T47D (cell line): ENCODE data around the gene SPAAR.
"Not testable (repeated sequence)": the region's sequence is repeated elsewhere in the genome, so short reads cannot be mapped to it uniquely, and the experiment has no call there.

Experiments
- DNase-seq, 2 experiments: peaks; one replicate each; pipeline versions ENCODE4 v3.0.0 to v3.0.0-alpha.2; 2011 to 2012; ENCODE audit warnings: low read depth in 1 of 2, low spot score in 1 of 2
- JUND ChIP-seq: IDR thresholded peaks from 2 replicates; pipeline ENCODE4 v1.6.1; 2012; ENCODE audit warnings: low read depth
- in situ Hi-C: cut with HindIII; loops from 2 replicates; pipeline ENCODE4 v1.10.0; 2016; ENCODE audit warnings: low sequenced_read_pairs, low pct_unique_long_range_greater_than_20kb

The SPAAR gene

DNA sequence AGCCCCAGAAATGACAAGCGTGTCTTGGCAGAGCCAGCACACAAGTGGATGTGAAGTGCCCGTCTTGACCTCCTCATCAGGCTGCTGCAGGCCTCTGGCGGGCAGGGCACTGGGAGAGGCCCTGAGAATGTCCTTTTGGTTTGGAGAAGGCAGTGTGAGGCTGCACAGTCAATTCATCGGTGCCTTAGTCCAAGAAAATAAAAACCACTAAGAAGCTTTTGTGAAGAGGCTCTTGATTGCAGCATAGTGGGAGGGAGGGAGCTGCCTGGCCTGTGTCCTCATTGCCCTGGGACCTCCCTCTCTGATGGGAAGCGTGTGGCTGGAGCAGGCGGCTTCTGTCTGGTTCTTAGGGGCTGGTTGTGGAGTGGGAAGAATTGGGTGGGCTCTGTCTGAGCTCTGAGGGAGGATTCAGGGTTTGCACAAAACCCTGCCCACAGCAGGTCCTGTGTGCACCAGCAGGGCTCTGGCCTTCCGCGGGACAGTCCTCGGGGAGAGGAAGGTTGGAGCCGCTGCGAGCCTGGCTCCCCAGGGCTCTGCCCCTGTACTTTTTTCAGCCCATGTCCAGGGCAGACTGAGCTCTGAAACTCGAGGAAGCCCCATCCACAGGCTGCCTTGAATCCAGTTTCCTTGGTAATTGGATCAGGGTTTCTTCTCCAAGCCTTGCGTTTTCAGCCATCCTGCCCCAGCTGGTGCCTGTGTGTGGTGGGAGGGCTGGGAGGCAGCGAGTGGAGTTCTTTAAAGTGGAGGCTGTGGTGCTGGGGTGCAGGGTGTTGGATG is 2.2 kb upstream of the SPAAR start:
- DNase-seq: no peak
- no peak for TF ChIP-seq JUND
- in situ Hi-C loops: no loop called here

- DNase-seq: no peak
- in situ Hi-C loops: no loop called here
- no peak for TF ChIP-seq JUND
These were observed 1.4 kb upstream of the SPAAR start for GRCh38 chr9:35907711-35908503.

DNA sequence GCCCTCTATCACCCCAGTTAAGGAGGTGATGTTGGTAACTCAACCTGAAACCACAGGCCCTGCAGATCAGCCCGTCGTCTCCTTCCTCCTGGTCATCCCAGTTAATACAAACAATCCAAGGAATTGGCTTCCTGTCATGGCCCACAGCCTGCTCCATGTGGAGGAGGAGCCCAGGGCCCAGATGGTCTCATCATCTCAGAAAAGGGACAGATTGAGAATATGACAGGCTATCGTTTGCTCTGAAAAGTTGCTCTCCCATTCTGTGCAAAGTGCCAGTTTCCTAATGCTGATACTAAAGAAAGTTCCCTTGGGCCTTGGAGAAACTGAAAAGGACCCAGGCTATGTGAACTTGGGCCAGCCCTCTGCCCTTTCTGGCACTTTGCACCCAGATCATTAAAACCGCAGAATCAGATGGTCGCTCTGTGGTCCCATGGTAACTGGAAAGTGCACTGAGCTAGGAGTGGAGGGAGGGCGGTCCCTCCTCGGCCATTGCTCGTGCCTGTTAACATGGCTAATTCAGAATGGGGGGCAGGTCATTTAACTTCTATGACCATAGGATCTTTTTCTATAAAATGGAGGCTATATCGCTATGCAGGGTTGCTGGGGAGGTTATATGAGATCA is 675 bp upstream of the SPAAR start:
- TF ChIP-seq JUND: no peak
- in situ Hi-C loops: no loop called here
- no peak for DNase-seq

DNA sequence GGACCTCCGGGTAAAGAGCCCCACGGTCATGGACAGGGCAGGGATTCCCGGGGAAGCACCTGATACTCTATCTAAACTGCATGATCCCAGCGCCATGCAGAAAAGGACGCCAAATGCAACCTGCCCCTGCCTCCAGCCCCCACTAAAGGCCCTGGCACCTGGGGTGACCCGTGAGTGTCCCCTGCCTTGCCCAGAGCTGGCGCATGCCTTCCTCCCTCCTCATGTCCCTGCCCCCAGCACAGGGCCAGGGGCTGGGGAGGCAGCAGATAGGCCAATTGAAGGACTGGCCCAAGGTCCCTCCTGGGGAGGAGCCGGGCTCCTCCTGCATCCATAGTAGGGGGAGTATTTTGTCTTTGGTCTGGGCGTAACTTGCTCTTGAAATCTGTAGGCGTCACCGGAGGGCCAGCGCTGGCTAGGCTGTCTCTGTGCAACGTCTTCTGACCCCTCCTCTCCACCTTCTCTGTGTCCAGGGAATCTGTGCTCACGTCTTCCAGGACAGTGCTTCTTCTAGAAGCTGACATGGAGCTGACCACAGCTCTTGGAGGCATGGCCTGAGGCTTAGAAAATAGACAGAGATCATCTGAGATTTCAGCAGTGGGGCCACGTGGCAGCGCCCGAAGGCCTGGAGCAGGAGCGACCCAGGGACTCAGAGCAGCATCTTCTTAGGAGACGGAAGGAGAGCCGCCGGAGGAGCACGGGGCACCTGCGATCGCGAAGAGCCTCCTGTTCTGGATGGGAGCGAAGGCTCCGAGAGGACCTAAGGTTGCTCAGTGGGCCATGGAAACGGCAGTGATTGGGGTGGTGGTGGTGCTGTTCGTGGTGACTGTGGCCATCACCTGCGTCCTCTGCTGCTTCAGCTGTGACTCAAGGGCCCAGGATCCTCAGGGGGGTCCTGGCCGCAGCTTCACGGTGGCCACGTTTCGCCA is 660 bp downstream of the SPAAR start:
- no peak for TF ChIP-seq JUND
- in situ Hi-C loops: no loop called here
- DNase-seq: no peak

DNA sequence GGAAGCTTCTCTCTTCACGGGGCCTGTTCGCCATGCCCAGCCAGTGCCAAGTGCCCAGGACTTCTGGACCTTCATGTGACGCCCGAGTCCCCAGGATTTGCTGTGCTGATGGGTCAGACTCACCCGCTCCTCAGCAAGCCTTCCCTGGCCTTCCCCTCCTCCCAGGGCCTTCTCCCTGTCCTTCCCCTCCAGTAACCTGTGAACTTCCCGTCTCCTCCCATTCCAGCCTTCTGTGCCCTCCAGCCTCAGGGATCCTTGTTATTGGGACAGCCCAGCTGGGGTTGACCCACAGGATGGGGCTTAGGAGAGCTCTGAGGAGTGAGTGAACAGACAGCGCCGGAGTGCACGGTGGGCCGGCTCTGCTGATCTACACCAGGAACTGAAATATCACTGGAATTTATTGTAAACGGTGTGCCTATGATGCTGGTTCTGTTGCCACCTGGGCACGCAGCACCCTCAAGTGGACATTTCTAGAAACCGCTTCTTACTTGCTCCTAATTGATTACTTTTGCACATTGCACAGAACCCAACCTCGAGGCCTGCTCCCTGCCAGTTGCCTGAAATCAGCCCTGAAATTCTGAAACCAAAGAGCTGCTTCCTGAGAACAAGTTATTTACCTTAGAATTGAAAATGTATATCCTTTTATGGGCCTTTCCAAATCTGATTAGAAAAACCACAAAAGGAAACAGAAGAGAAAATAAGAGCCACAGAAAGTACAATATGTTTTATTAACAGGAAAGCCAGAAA is 1.5 kb downstream of the SPAAR start:
- TF ChIP-seq JUND: no peak
- in situ Hi-C loops: no loop called here
- peak; percentile 33 to 73 for DNase-seq

GRCh38 chr9:35911690-35912089 is 2.4 kb downstream of the SPAAR start:
- TF ChIP-seq JUND: no peak
- DNase-seq: no peak
- in situ Hi-C loops: no loop called here

- in situ Hi-C loops: no loop called here
- no peak for TF ChIP-seq JUND
- no peak for DNase-seq
These were observed 3.6 kb downstream of the SPAAR start for GRCh38 chr9:35912791-35913400.

DNA sequence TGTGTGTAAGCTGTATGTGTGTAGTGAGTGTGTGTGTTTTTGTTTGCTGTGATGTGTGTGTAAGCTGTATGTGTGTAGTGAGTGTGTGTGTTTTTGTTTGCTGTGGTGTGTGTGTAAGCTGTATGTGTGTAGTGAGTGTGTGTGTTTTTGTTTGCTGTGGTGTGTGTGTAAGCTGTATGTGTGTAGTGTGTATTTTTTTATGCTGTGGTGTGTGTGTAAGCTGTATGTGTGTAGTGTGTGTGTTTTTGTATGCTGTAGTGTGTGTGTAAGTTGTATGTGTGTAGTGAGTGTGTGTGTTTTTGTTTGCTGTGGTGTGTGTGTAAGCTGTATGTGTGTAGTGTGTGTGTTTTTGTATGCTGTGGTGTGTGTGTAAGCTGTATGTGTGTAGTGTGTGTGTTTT is 4.1 kb downstream of the SPAAR start:
- DNase-seq, in situ Hi-C loops: not testable (repeated sequence)

- in situ Hi-C loops: no loop called here
- TF ChIP-seq JUND: no peak
- DNase-seq: no peak
These were observed 5.1 kb downstream of the SPAAR start for GRCh38 chr9:35914301-35914807.

GRCh38 chr9:35915681-35916294 is 6.5 kb downstream of the SPAAR start:
- DNase-seq: no peak
- no peak for TF ChIP-seq JUND
- in situ Hi-C loops: no loop called here

GRCh38 chr9:35917261-35917660 is 8.0 kb downstream of the SPAAR start:
- no peak for TF ChIP-seq JUND
- no peak for DNase-seq
- in situ Hi-C loops: no loop called here
